Suprapubic skin (tissue), 3 donors: Measurements from ENCODE around the gene MYBPHL.

ENCODE experiments used
- CTCF ChIP-seq, 2 donors: fragments of 200-600 bp in 1 of 2; fragments of 450-650 bp in 1 of 2; sonication (generic) in 1 of 2; IDR thresholded peaks; one replicate each; pipeline ENCODE4 v1.5.1; 2016 to 2019; ENCODE audit warnings: antibody characterized with exemption in 2 of 2, mild to moderate bottlenecking in 1 of 2, moderate library complexity in 1 of 2
- EP300 ChIP-seq: sonication (generic); formaldehyde crosslinking; IDR thresholded peaks from one replicate; pipeline ENCODE4 v1.6.1; 2017; ENCODE audit warnings: antibody characterized with exemption

DNA sequence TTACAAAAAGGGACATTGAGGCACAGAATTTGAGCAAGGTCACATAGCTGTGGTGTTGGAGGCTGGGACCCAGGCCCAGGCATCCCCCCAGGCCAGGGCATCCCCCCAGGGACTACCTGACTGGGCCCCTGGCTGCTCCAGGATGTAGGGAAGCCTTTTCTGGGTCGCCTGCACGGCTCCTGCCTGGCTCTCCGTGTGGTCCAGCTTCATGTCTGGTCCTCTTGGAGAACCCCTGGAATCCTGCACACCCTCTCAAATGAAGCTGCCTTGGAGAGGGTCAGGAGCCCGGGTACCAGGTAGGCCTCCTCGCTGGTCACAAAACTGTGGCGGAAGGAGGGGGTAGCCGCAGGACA is 58.4 kb downstream of the MYBPHL start:
- TF ChIP-seq EP300: no peak
- no peak for TF ChIP-seq CTCF (IDR thresholded peaks at IDR 0.05)
